Measurements from ENCODE around the gene VASH1. TPM values are rescaled to one million over a fixed set of nuclear protein-coding genes. Genes with fewer than 3 reads are reported as not detected.

VASH1 gene
- total and polyA plus RNA-seq, 2 of the 13 experiments (the other 11 are each of a cell fraction or from before 2014, with no cell fraction given), result 0.11 to 0.24 TPM

DNA sequence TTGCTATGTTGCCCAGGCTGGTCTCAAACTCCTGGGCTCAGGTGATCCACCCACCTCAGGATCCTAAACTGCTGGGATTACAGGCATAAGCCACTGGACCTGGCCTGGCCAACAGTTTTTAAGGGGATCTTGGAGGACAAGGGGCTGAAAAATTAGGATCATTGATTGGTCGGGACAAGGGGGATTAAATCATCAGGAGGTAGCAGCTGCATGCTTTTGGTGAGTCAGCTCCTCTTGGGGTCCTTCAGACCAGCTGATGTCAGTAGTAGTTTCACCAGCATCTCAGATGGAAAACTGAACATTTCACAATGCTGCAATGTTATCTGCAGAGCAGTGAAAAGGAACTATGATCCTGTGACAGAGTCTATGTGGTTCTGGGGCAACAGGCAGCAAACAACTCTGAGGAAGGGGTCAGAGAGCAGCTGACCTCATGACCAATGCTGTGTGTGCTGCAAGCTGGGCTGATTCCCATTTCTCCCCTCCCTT lies 71.3 kb downstream of the VASH1 start (continued):
- no peak for TF ChIP-seq ZMAT5 (CRISPR knock-in tag; IDR thresholded peaks at IDR 0.05; ENCODE audit: borderline replicate concordance, low read depth)
- TF ChIP-seq ZNF556 (CRISPR knock-in tag; IDR thresholded peaks at IDR 0.05; ENCODE audit: borderline replicate concordance), result no peak
- TF ChIP-seq SRF (IDR thresholded peaks at IDR 0.05; ENCODE audit: low read depth, low read length), result no peak
- no peak for TF ChIP-seq PCBP2 (optimal IDR thresholded peaks at IDR 0.05; ENCODE audit: low read depth, low read length, poor library complexity, severe bottlenecking)
- no peak for TF ChIP-seq ZSCAN22 (CRISPR knock-in tag; IDR thresholded peaks at IDR 0.05)
- TF ChIP-seq, protein P1, sequence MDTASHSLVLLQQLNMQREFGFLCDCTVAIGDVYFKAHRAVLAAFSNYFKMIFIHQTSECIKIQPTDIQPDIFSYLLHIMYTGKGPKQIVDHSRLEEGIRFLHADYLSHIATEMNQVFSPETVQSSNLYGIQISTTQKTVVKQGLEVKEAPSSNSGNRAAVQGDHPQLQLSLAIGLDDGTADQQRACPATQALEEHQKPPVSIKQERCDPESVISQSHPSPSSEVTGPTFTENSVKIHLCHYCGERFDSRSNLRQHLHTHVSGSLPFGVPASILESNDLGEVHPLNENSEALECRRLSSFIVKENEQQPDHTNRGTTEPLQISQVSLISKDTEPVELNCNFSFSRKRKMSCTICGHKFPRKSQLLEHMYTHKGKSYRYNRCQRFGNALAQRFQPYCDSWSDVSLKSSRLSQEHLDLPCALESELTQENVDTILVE (CRISPR knock-in tag; IDR thresholded peaks at IDR 0.05), result peak; percentile 72
- TF ChIP-seq PLRG1 (conservative IDR thresholded peaks at IDR 0.05), result no peak
- TF ChIP-seq ZNF563 (CRISPR knock-in tag; IDR thresholded peaks at IDR 0.05), result no peak
- TF ChIP-seq NR3C1 (CRISPR knock-in tag; IDR thresholded peaks at IDR 0.05), result no peak
- no peak for TF ChIP-seq ZNF552 (CRISPR knock-in tag; IDR thresholded peaks at IDR 0.05; ENCODE audit: borderline replicate concordance)
- no peak for TF ChIP-seq ZNF879 (CRISPR knock-in tag; IDR thresholded peaks at IDR 0.05)
- no peak for TF ChIP-seq ZNF33A (CRISPR knock-in tag; IDR thresholded peaks at IDR 0.05; ENCODE audit: borderline replicate concordance)
- peak; percentile 91 for TF ChIP-seq ZNF317 (CRISPR knock-in tag; IDR thresholded peaks at IDR 0.05)
- no peak for TF ChIP-seq ZNF567 (CRISPR knock-in tag; IDR thresholded peaks at IDR 0.05; ENCODE audit: borderline replicate concordance)
- TF ChIP-seq MLX (CRISPR knock-in tag; IDR thresholded peaks at IDR 0.05), result peak; percentile 41; the same call in 1 of the 2 replicates
- no peak for TF ChIP-seq NFE2L1 (CRISPR knock-in tag; IDR thresholded peaks at IDR 0.05; ENCODE audit: borderline replicate concordance)
- no peak for TF ChIP-seq ZNF776 (CRISPR knock-in tag; IDR thresholded peaks at IDR 0.05)
- peak; percentile 74 for TF ChIP-seq FOXA3 (CRISPR knock-in tag; IDR thresholded peaks at IDR 0.05)
- no peak for TF ChIP-seq TMF1 (CRISPR knock-in tag; IDR thresholded peaks at IDR 0.05; ENCODE audit: low read depth)
- peak; percentile 89 for TF ChIP-seq SALL1 (CRISPR knock-in tag; IDR thresholded peaks at IDR 0.05)
- no peak for TF ChIP-seq HNRNPLL (IDR thresholded peaks at IDR 0.05; ENCODE audit: low read depth, low read length, poor library complexity, severe bottlenecking)
- no peak for TF ChIP-seq SNAI1 (CRISPR knock-in tag; IDR thresholded peaks at IDR 0.05; ENCODE audit: borderline replicate concordance)
- no peak for TF ChIP-seq ZNF274 (CRISPR knock-in tag; IDR thresholded peaks at IDR 0.05)
- TF ChIP-seq, protein P2, sequence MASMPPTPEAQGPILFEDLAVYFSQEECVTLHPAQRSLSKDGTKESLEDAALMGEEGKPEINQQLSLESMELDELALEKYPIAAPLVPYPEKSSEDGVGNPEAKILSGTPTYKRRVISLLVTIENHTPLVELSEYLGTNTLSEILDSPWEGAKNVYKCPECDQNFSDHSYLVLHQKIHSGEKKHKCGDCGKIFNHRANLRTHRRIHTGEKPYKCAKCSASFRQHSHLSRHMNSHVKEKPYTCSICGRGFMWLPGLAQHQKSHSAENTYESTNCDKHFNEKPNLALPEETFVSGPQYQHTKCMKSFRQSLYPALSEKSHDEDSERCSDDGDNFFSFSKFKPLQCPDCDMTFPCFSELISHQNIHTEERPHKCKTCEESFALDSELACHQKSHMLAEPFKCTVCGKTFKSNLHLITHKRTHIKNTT (CRISPR knock-in tag; IDR thresholded peaks at IDR 0.05), result no peak
- no peak for TF ChIP-seq BORCS8-MEF2B (CRISPR knock-in tag; IDR thresholded peaks at IDR 0.05)
- no peak for TF ChIP-seq ELF1 (CRISPR knock-in tag; IDR thresholded peaks at IDR 0.05)
- no peak for TF ChIP-seq HOXA7 (CRISPR knock-in tag; IDR thresholded peaks at IDR 0.05)
- no peak for TF ChIP-seq ZBTB20 (CRISPR knock-in tag; IDR thresholded peaks at IDR 0.05; ENCODE audit: borderline replicate concordance, low read depth)
- TF ChIP-seq MAFG (CRISPR knock-in tag; IDR thresholded peaks at IDR 0.05), result no peak
